ENCODE data around the gene RALBP1.

The RALBP1 gene

DNA sequence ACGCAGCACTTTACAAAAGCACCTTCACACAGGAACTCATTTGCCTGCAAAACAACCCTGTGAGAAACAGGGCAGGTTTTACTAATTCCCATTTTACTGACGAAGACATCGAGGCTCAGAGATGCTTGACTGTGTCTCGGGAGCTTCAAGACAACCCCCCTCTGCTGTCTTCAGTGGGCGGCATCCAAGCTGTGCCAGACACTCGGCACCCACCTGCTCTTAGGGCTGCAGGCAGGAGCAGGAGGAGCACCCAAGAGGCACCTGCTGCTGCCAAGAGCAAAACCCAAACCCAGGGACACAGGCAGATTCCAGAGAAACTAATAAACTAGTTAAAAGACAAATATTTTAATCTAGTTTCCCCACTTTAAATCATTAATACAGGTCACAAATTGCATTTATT, 71.2 kb downstream of the RALBP1 start:
- H2AFZ ChIP-seq (ENCODE audit: low read depth, low read length) = no peak overlapping the region
- no peak overlapping the region for H2AK5ac ChIP-seq (ENCODE audit: low read length, severe bottlenecking)
- H3K4me3 ChIP-seq (ENCODE audit: insufficient read depth in 1 of 2, low read depth in 1 of 2, low read length in 2 of 2) = no peak overlapping the region
- H3K23ac ChIP-seq (ENCODE audit: low read length in 2 of 2) = no peak overlapping the region
- H3K27me3 ChIP-seq (ENCODE audit: control insufficient read depth in 1 of 2, insufficient read depth in 1 of 2, low read length in 2 of 2) = no peaks in the 10 kb centered on the region
- peaks cover 3% of the 10 kb centered on the region for H3K4me1 ChIP-seq (ENCODE audit: control insufficient read depth, insufficient read depth, low read depth, low read length)
- peaks cover 29% of the 10 kb centered on the region for H3K79me1 ChIP-seq (replicated peaks; ENCODE audit: low read length, poor library complexity, severe bottlenecking)
- 97% methylated on average over 6 of the region's 6 CpGs for WGBS
- H3K18ac ChIP-seq (ENCODE audit: low read depth in 1 of 2, low read length in 2 of 2) = no peak overlapping the region
- no peak overlapping the region for H3K27ac ChIP-seq (ENCODE audit: low read length, poor library complexity, severe bottlenecking)
- H2BK15ac ChIP-seq (ENCODE audit: low read depth, poor library complexity, severe bottlenecking) = no peak overlapping the region
- no peak overlapping the region for H2BK120ac ChIP-seq (ENCODE audit: low read depth, low read length)
- no peak for DNase-seq
- H3K4me2 ChIP-seq (ENCODE audit: low read length, poor library complexity, severe bottlenecking) = no peak overlapping the region
- no peak overlapping the region for H3K14ac ChIP-seq (ENCODE audit: low read length in 2 of 2)
- H3K4ac ChIP-seq (ENCODE audit: low read depth in 1 of 2, low read length in 2 of 2) = no peak overlapping the region
- H2BK12ac ChIP-seq (ENCODE audit: low read length in 2 of 2) = no peak overlapping the region
- H3K9me3 ChIP-seq (ENCODE audit: control insufficient read depth, low read length) = no peaks in the 10 kb centered on the region
- no peak overlapping the region for H4K8ac ChIP-seq (ENCODE audit: low read length)
- H4K91ac ChIP-seq (ENCODE audit: low read length) = no peak overlapping the region
- H2BK5ac ChIP-seq (ENCODE audit: low read depth, low read length, poor library complexity, severe bottlenecking) = no peak overlapping the region
- no peak overlapping the region for H3K9ac ChIP-seq (ENCODE audit: low read length)
- peaks cover 52 to 67% of the 10 kb centered on the region in 2 experiments for H3K36me3 ChIP-seq (ENCODE audit: control insufficient read depth in 1 of 2, insufficient read depth in 2 of 2, low read depth in 1 of 2, low read length in 2 of 2)

DNA sequence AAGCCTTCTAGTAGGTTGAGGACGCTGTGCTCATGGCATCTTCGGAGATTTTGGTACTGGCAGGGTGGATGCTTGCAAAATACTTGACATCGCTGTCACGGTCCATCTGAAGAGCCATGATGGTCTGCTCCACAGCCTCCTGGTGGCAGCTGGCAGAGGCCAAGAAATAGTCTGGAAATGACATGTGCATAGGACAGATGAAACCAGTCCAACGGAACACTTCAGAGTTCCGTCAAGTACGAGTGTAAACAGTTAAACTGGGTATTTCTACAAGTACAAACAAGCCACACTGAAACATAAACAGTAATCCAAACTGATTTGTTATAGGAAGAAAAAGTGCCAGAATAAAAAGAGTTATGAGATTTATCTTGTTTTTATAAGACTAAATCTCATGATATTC, 72.5 kb downstream of the RALBP1 start:
- no peak overlapping the region for H2BK5ac ChIP-seq (ENCODE audit: low read depth, low read length, poor library complexity, severe bottlenecking)
- H3K79me1 ChIP-seq (replicated peaks; ENCODE audit: low read length, poor library complexity, severe bottlenecking) = peaks cover 31% of the 10 kb centered on the region
- H3K14ac ChIP-seq (ENCODE audit: low read length in 2 of 2) = no peak overlapping the region
- no peak overlapping the region for H3K4me2 ChIP-seq (ENCODE audit: low read length, poor library complexity, severe bottlenecking)
- peaks cover 57 to 80% of the 10 kb centered on the region in 2 experiments for H3K36me3 ChIP-seq (ENCODE audit: control insufficient read depth in 1 of 2, insufficient read depth in 2 of 2, low read depth in 1 of 2, low read length in 2 of 2)
- H4K8ac ChIP-seq (ENCODE audit: low read length) = no peak overlapping the region
- H3K4me1 ChIP-seq (ENCODE audit: control insufficient read depth, insufficient read depth, low read depth, low read length) = peaks cover 3% of the 10 kb centered on the region
- H3K4me3 ChIP-seq (ENCODE audit: insufficient read depth in 1 of 2, low read depth in 1 of 2, low read length in 2 of 2) = no peak overlapping the region
- peak; percentile 21 for DNase-seq
- no peak overlapping the region for H3K18ac ChIP-seq (ENCODE audit: low read depth in 1 of 2, low read length in 2 of 2)
- no peak overlapping the region for H3K23ac ChIP-seq (ENCODE audit: low read length in 2 of 2)
- H4K91ac ChIP-seq (ENCODE audit: low read length) = no peak overlapping the region
- H3K9me3 ChIP-seq (ENCODE audit: control insufficient read depth, low read length) = peaks cover 2% of the 10 kb centered on the region
- no peak overlapping the region for H3K27ac ChIP-seq (ENCODE audit: low read length, poor library complexity, severe bottlenecking)
- no peak overlapping the region for H2AK5ac ChIP-seq (ENCODE audit: low read length, severe bottlenecking)
- no peak overlapping the region for H2AFZ ChIP-seq (ENCODE audit: low read depth, low read length)
- H2BK15ac ChIP-seq (ENCODE audit: low read depth, poor library complexity, severe bottlenecking) = no peak overlapping the region
- H3K9ac ChIP-seq (ENCODE audit: low read length) = no peak overlapping the region
- H3K4ac ChIP-seq (ENCODE audit: low read depth in 1 of 2, low read length in 2 of 2) = no peak overlapping the region
- H3K27me3 ChIP-seq (ENCODE audit: control insufficient read depth in 1 of 2, insufficient read depth in 1 of 2, low read length in 2 of 2) = no peaks in the 10 kb centered on the region
- H2BK12ac ChIP-seq (ENCODE audit: low read length in 2 of 2) = no peak overlapping the region
- H2BK120ac ChIP-seq (ENCODE audit: low read depth, low read length) = no peak overlapping the region
- 97% methylated on average over 4 of the region's 7 CpGs for WGBS

DNA sequence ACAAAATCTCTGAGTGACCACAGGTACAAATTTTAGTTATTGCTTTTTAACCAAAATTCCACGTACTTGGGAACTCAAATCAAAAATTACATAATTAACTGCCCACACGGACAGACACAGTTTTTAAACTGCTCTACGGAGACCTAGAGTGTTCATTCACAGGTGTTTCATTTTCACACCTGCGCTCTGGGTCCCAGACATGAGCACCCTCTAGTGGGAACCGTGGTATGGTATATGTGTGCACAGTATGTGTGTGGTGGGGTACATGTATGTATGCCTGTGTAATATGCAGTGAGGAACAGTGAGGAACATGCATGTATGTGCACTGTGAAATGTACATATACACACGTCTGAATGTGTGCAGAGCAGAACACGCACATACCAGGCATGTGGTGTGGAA, 74.1 kb downstream of the RALBP1 start:
- H3K14ac ChIP-seq (ENCODE audit: low read length in 2 of 2) = no peak overlapping the region
- no peak overlapping the region for H3K9ac ChIP-seq (ENCODE audit: low read length)
- no peak overlapping the region for H3K4me3 ChIP-seq (ENCODE audit: insufficient read depth in 1 of 2, low read depth in 1 of 2, low read length in 2 of 2)
- peaks cover 55 to 94% of the 10 kb centered on the region in 2 experiments for H3K36me3 ChIP-seq (ENCODE audit: control insufficient read depth in 1 of 2, insufficient read depth in 2 of 2, low read depth in 1 of 2, low read length in 2 of 2)
- H3K23ac ChIP-seq (ENCODE audit: low read length in 2 of 2) = no peak overlapping the region
- H3K27me3 ChIP-seq (ENCODE audit: control insufficient read depth in 1 of 2, insufficient read depth in 1 of 2, low read length in 2 of 2) = no peaks in the 10 kb centered on the region
- H3K9me3 ChIP-seq (ENCODE audit: control insufficient read depth, low read length) = peaks cover 3% of the 10 kb centered on the region
- H3K4ac ChIP-seq (ENCODE audit: low read depth in 1 of 2, low read length in 2 of 2) = no peak overlapping the region
- WGBS = 98% methylated on average over 7 of the region's 7 CpGs
- H2BK15ac ChIP-seq (ENCODE audit: low read depth, poor library complexity, severe bottlenecking) = no peak overlapping the region
- H4K8ac ChIP-seq (ENCODE audit: low read length) = peak overlapping the region; percentile 40
- no peak overlapping the region for H3K4me2 ChIP-seq (ENCODE audit: low read length, poor library complexity, severe bottlenecking)
- no peak overlapping the region for H3K27ac ChIP-seq (ENCODE audit: low read length, poor library complexity, severe bottlenecking)
- no peak overlapping the region for H2BK5ac ChIP-seq (ENCODE audit: low read depth, low read length, poor library complexity, severe bottlenecking)
- H2BK12ac ChIP-seq (ENCODE audit: low read length in 2 of 2) = no peak overlapping the region
- no peak overlapping the region for H3K18ac ChIP-seq (ENCODE audit: low read depth in 1 of 2, low read length in 2 of 2)
- peaks cover 32% of the 10 kb centered on the region for H3K79me1 ChIP-seq (replicated peaks; ENCODE audit: low read length, poor library complexity, severe bottlenecking)
- H4K91ac ChIP-seq (ENCODE audit: low read length) = peak overlapping the region; percentile 18
- no peaks in the 10 kb centered on the region for H3K4me1 ChIP-seq (ENCODE audit: control insufficient read depth, insufficient read depth, low read depth, low read length)
- H2AFZ ChIP-seq (ENCODE audit: low read depth, low read length) = no peak overlapping the region
- no peak overlapping the region for H2AK5ac ChIP-seq (ENCODE audit: low read length, severe bottlenecking)
- no peak overlapping the region for H2BK120ac ChIP-seq (ENCODE audit: low read depth, low read length)
- DNase-seq = no peak

DNA sequence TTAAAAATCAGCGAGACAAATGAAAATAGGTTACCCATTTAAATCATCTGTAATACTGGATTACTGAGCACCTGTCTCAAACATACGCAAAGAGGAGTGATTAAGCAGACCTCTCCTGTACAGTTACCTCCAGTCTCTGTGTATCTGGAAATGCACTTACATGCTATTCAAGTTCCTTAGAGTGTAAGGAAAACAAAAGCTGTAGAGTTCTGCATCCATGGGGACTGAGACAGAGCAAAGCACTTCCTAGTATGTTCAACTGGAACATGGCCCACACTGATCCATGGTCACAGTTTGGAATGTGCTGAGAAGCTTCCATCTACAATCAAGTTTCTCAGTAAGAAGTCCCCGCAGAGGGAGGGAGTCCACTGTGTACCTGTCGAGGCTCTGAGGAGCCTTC, 75.1 kb downstream of the RALBP1 start:
- no peak overlapping the region for H3K18ac ChIP-seq (ENCODE audit: low read depth in 1 of 2, low read length in 2 of 2)
- H3K4ac ChIP-seq (ENCODE audit: low read depth in 1 of 2, low read length in 2 of 2) = no peak overlapping the region
- H2AFZ ChIP-seq (ENCODE audit: low read depth, low read length) = no peak overlapping the region

More for the DNA sequence above, 75.1 kb downstream of the RALBP1 start:
- Histone ChIP-seq H4K91ac (ENCODE audit: low read length) (no peak overlapping the region), H3K9ac (ENCODE audit: low read length) (no peak overlapping the region), H3K4me3 (ENCODE audit: insufficient read depth in 1 of 2, low read depth in 1 of 2, low read length in 2 of 2) (no peak overlapping the region), H3K9me3 (ENCODE audit: control insufficient read depth, low read length) (peaks cover 3% of the 10 kb centered on the region), H3K27ac (ENCODE audit: low read length, poor library complexity, severe bottlenecking) (no peak overlapping the region), H3K27me3 (ENCODE audit: control insufficient read depth in 1 of 2, insufficient read depth in 1 of 2, low read length in 2 of 2) (no peaks in the 10 kb centered on the region), H3K23ac (ENCODE audit: low read length in 2 of 2) (no peak overlapping the region), H3K36me3 (ENCODE audit: control insufficient read depth in 1 of 2, insufficient read depth in 2 of 2, low read depth in 1 of 2, low read length in 2 of 2) (peaks cover 51 to 95% of the 10 kb centered on the region in 2 experiments), H3K4me1 (ENCODE audit: control insufficient read depth, insufficient read depth, low read depth, low read length) (no peaks in the 10 kb centered on the region), H2BK15ac (ENCODE audit: low read depth, poor library complexity, severe bottlenecking) (no peak overlapping the region), H3K14ac (ENCODE audit: low read length in 2 of 2) (no peak overlapping the region), H2BK5ac (ENCODE audit: low read depth, low read length, poor library complexity, severe bottlenecking) (no peak overlapping the region), H3K4me2 (ENCODE audit: low read length, poor library complexity, severe bottlenecking) (no peak overlapping the region), H2AK5ac (ENCODE audit: low read length, severe bottlenecking) (no peak overlapping the region), H3K79me1 (replicated peaks; ENCODE audit: low read length, poor library complexity, severe bottlenecking) (peaks cover 28% of the 10 kb centered on the region), H2BK12ac (ENCODE audit: low read length in 2 of 2) (no peak overlapping the region), H2BK120ac (ENCODE audit: low read depth, low read length) (no peak overlapping the region), H4K8ac (ENCODE audit: low read length) (no peak overlapping the region)
- DNase-seq = no peak
- 86% methylated on average over 4 of the region's 4 CpGs for WGBS
